LNCAP (cell line): Measurements from ENCODE around the gene MITF.

Experiments used
- TF ChIP-seq, protein P1 (sequence below): fragments of 450-650 bp; IDR thresholded peaks from 2 replicates; pipeline ENCODE4 v1.5.1; 2017; ENCODE audit warnings: mild to moderate bottlenecking

The MITF gene

DNA sequence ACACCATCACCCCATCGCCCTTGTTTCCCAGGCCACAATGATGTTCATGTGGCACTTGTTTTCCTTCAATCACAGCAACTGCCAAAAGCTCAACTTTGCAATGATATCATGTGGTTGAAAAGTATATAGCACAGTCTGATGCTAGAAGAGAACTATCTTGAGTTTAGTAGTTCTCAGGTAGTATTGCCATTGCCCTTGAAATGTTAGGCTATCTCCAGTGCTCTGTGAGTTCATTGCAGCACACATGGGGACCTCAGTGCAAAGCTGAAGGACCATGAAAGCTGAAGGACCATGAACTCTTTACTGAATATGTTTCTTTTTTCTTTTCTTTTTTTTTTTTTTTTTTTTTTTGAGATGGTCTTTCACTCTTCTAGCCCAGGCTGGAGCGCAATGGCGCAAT is 224.4 kb downstream of the MITF start:
- TF ChIP-seq, protein P1, sequence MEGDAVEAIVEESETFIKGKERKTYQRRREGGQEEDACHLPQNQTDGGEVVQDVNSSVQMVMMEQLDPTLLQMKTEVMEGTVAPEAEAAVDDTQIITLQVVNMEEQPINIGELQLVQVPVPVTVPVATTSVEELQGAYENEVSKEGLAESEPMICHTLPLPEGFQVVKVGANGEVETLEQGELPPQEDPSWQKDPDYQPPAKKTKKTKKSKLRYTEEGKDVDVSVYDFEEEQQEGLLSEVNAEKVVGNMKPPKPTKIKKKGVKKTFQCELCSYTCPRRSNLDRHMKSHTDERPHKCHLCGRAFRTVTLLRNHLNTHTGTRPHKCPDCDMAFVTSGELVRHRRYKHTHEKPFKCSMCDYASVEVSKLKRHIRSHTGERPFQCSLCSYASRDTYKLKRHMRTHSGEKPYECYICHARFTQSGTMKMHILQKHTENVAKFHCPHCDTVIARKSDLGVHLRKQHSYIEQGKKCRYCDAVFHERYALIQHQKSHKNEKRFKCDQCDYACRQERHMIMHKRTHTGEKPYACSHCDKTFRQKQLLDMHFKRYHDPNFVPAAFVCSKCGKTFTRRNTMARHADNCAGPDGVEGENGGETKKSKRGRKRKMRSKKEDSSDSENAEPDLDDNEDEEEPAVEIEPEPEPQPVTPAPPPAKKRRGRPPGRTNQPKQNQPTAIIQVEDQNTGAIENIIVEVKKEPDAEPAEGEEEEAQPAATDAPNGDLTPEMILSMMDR = no peak

DNA sequence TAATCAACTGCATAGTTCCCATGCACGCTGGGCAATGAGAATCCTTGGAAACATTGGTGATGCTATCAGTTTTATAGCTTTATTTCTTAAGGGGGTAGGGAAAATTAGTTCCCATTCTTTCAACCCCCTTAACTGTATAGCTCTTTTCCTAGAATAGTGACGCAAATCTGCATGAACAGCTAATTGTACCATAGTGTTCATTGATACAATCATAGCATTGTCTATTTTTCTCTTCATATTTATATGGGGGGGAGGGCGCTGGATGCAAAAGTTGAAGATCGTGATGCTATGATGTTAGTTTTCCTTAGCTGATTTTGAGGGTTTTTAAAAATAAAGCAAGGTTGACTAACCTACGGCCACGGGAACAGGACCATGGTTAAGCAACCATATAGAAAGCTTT is 227.9 kb downstream of the MITF start:
- TF ChIP-seq, protein P1 = no peak

DNA sequence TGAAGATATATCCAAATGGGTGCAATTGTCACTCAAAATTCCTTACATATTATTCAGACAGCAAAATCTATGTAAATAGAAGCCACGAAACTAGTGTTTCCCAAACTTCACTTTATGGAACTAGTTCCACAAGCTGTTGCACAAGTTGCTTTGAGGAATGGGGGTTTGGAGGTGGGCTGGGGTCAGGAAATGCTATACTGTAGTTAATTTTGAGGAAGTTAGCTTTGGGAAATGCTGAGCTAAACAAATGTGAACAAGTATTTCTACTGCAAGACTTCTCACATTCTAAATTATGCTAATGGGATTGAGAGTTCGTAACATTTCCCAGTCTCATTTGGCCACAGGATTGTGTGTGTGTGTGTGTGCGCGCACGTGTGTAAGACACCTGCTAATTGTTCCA is 231.6 kb downstream of the MITF start:
- TF ChIP-seq, protein P1 = no peak

DNA sequence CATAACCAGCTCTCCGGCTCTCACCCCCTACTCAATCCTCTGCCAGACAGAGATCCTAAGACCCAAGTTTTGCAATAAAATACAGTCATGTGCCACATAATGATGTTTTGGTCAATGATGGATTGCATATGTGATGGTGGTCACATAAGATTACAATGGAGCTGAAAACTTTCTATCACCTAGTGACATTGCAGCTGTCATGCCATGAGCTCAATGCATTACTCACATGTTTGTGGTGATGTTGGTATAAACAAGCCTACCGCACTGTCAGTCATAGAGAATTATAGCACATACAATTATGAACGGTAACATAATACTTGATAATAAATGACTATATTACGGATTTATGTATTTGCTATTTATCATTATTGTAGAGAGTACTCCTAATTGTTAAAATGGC is 233.4 kb downstream of the MITF start:
- TF ChIP-seq, protein P1 = no peak

DNA sequence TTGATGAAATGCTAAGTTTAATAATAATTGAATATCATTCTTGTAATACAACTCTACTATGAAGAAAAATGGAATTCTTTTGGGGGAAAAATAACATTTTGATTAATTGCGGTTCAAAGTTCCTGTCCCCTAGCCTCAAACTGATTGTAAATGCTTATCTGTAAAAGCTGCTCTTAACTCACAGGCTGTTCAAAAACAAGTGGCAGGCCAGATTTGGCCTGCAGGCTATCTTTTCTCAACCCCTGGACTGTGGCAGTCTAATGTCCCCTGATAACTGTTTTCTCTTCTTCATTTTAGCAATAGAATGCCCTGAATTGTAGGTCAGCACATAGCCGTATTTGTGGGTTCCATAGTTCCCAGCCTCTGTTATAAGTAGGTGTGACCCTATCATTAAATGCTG is 236.8 kb downstream of the MITF start:
- TF ChIP-seq, protein P1 = no peak

DNA sequence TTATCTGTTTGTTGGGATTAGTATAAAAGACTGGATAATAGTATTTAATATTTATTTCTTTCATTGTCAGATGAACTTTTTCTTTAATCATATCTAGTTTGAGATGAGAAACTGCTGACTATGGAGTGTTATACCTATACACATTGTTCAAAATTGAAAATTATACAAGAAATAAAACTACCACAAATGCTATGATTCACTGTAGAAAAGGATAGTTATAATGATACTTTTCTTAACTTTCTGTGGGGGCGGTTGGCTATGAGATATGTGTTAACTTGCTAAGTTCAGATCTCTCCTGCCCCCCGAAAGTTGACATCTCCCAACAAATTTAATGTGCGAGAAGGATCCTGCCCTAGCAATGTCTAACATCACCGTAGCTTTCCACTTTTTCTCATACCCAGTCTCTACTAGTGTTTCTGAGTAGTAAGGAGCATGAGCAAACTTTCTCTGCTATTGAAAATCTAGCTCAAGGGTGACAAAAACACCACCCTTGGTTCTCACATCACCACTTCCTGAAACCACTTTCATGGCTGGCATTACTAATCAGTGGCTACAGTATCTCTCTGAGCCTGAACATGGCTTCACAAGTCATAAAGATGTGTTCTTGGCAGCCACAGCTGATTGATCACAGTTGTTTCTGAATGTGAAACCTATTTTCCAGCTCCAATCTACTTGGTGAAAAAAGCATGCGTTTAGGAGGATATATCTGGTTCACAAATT is 244.4 kb downstream of the MITF start:
- TF ChIP-seq, protein P1 = no peak

DNA sequence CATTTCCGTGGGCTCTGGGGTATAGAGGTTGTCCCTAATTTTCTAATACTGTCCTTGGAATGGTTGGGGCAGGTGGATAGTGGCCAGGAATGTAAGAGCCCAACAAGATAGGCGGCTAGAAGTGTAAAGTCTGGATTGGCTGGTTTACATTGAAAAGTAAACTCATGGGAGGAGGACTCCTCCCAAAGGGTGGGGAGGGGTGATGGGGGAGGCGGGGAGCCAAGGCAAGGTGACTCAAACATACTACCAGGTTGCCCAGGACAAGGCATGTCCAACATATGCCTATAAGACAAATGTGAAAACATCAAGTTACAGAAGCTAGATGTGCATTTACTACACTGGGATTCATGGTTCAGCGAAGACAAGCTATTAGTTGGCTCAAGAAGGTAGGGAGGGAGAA is 246.0 kb downstream of the MITF start:
- TF ChIP-seq, protein P1 = no peak

DNA sequence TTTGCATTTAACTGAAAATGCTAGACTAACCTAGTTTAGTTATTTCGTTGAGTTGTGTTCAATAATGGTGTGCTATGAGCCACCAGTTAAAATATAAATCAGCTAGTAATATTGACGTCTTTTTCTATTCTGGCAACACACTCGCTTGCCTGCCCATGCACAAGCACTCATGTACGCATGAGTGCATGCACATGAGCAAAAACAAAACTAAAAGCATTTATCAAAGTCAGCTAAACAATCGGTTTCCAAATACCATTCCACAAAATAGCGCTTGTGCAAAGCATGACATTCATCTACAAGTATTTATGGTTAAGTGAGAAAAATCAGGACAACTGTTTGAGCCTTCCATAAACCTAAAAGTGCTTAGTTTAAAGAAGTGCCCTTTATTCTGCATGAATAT is 247.2 kb downstream of the MITF start:
- TF ChIP-seq, protein P1 = no peak
